Rectal smooth muscle tissue (tissue), 1 donor: ENCODE measurements around the gene CD247.

Experiments
- H3K27ac ChIP-seq: one replicate; pipeline ENCODE4 v1.7.0; 2013; ENCODE audit warnings: low read depth, low read length, inconsistent platforms
- H3K27me3 ChIP-seq: one replicate; pipeline ENCODE4 v1.7.0; 2013; ENCODE audit warnings: low read length; ENCODE audit not compliant: control insufficient read depth, insufficient read depth
- H3K36me3 ChIP-seq: one replicate; pipeline ENCODE4 v1.7.0; 2013; ENCODE audit warnings: low read length; ENCODE audit not compliant: control insufficient read depth, insufficient read depth
- H3K4me1 ChIP-seq: one replicate; pipeline ENCODE4 v1.7.0; 2013; ENCODE audit warnings: low read length; ENCODE audit not compliant: control insufficient read depth, insufficient read depth
- H3K4me3 ChIP-seq: one replicate; pipeline ENCODE4 v1.7.0; 2013; ENCODE audit warnings: low read length
- H3K9ac ChIP-seq: one replicate; pipeline ENCODE4 v1.7.0; 2013; ENCODE audit warnings: low read length

Gene CD247

GRCh38 chr1:167387251-167387910 is 130.9 kb downstream of the CD247 start:
- H3K36me3 ChIP-seq, result peaks cover 4% of the 10 kb centered on the region
- no peaks in the 10 kb centered on the region for H3K4me1 ChIP-seq
- H3K4me3 ChIP-seq, result no peak overlapping the region
- no peaks in the 10 kb centered on the region for H3K27me3 ChIP-seq
- H3K9ac ChIP-seq, result no peak overlapping the region
- no peak overlapping the region for H3K27ac ChIP-seq
